ENCODE measurements around the gene SWAP70.

Gene SWAP70

GRCh38 chr11:9642894-9643293 is 21.0 kb upstream of the SWAP70 start:
- no peak for DNase-seq
- in situ Hi-C loops (cut with HindIII; ENCODE audit: low pct_ligation_motif_present, low sequenced_read_pairs) = no loop called here
- Histone ChIP-seq H3K27me3 (replicated peaks) (no peaks in the 10 kb centered on the region), H3K36me3 (replicated peaks) (no peaks in the 10 kb centered on the region), H3K4me3 (ENCODE audit: low read depth, low read length) (no peak overlapping the region), H3K27ac (no peak overlapping the region)
- no peak for TF ChIP-seq CTCF (IDR thresholded peaks at IDR 0.05; ENCODE audit: low read depth, low read length, missing control alignments)

- Histone ChIP-seq H3K27ac (no peak overlapping the region), H3K4me3 (ENCODE audit: low read depth, low read length) (no peak overlapping the region), H3K27me3 (replicated peaks) (no peaks in the 10 kb centered on the region), H3K36me3 (replicated peaks) (no peaks in the 10 kb centered on the region)
- TF ChIP-seq CTCF (IDR thresholded peaks at IDR 0.05; ENCODE audit: low read depth, low read length, missing control alignments) = no peak
- in situ Hi-C loops (cut with HindIII; ENCODE audit: low pct_ligation_motif_present, low sequenced_read_pairs) = no loop called here
- DNase-seq = no peak
Measured at GRCh38 chr11:9643751-9644150, 20.1 kb upstream of the SWAP70 start.

GRCh38 chr11:9645881-9646280 is 18.0 kb upstream of the SWAP70 start:
- in situ Hi-C loops (cut with HindIII; ENCODE audit: low pct_ligation_motif_present, low sequenced_read_pairs) = no loop called here
- no peak for DNase-seq

GRCh38 chr11:9646324-9646723 is 17.6 kb upstream of the SWAP70 start:
- no peak overlapping the region for H3K27ac ChIP-seq
- no peaks in the 10 kb centered on the region for H3K36me3 ChIP-seq (replicated peaks)
- in situ Hi-C loops (cut with HindIII; ENCODE audit: low pct_ligation_motif_present, low sequenced_read_pairs) = no loop called here
- no peak for TF ChIP-seq CTCF (IDR thresholded peaks at IDR 0.05; ENCODE audit: low read depth, low read length, missing control alignments)
- DNase-seq = no peak
- H3K27me3 ChIP-seq (replicated peaks) = no peaks in the 10 kb centered on the region
- H3K4me3 ChIP-seq (ENCODE audit: low read depth, low read length) = no peak overlapping the region

More at GRCh38 chr11:9645881-9646280, 18.0 kb upstream of the SWAP70 start:
- no peak for TF ChIP-seq CTCF (IDR thresholded peaks at IDR 0.05; ENCODE audit: low read depth, low read length, missing control alignments)
- no peak overlapping the region for H3K4me3 ChIP-seq (ENCODE audit: low read depth, low read length)
- no peaks in the 10 kb centered on the region for H3K27me3 ChIP-seq (replicated peaks)
- no peak overlapping the region for H3K27ac ChIP-seq
- H3K36me3 ChIP-seq (replicated peaks) = no peaks in the 10 kb centered on the region

GRCh38 chr11:9651481-9651880 is 12.4 kb upstream of the SWAP70 start:
- H3K4me3 ChIP-seq (ENCODE audit: low read depth, low read length) = no peak overlapping the region
- no peak for DNase-seq
- no peaks in the 10 kb centered on the region for H3K27me3 ChIP-seq (replicated peaks)
- no peak for TF ChIP-seq CTCF (IDR thresholded peaks at IDR 0.05; ENCODE audit: low read depth, low read length, missing control alignments)
- in situ Hi-C loops (cut with HindIII; ENCODE audit: low pct_ligation_motif_present, low sequenced_read_pairs) = no loop called here
- H3K36me3 ChIP-seq (replicated peaks) = no peaks in the 10 kb centered on the region
- H3K27ac ChIP-seq = no peak overlapping the region
